GM21390 (cell line): ENCODE measurements around the gene NOG.

Source experiments
- ATAC-seq: cut with Tn5 transposase; IDR thresholded peaks from one replicate; pipeline ENCODE4 v1.9.1; 2021; ENCODE audit not compliant: unreplicated experiment

NOG gene

DNA sequence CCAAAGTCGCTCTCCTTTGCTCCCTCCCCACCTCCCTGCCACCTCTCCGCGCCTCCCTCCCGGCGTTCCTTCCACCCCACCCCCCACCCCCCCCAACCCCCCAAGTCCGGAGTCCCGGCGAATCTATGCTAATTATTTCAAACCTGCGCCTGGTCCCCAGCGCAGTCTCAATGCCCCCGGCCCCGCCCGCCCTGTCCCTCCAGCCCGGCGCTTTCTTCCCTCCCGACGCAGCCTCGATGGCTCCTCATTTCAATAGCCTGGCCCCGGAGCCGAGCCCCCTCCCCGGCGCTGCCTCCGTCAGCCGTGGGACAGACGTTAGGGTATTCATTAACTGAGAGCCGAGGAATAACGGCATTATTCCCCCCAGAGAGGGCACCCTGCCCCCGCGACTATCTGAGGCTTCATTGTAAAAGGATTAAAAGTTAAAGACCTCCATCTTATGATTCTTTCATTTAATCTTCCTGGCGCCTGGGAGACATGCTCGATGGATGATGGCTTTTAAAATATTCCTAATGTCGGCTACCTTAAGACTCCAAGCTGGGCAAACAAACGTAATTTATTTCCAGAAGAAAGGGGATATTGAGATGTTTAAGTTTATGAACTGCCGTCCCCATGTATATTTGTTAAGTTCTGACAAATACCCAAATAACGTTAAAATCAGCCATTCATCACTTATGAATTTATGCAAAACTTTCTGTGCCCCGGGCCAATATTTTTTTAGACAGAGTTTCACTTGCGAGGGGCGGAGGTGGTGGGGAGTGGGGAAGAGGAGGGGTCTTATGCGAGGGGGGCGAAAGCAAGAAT, 3.4 kb downstream of the NOG start:
- no peak for ATAC-seq

DNA sequence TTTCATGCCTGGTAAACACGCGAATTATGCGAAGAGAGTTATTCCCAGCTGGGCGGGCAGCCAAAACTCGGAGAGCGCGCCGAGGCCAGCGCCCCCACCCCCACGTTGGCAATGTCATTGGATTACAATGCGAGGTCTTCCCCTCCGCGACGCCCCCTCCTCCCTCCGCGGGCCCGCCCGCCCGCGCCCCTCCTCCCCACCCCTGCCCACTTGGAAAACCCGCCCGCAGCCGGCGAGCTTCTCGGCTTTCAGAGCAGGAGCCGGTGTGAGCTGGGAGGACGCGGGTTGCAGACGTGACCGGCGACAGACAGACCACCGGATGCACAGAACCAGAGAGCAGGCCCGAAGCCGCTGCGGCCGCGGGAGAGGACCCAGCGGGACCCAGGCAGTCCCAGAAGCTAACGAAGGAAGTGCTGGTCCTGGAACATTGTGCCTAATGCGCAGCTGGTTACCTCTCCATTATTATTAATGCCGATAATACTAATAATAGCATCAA, 4.0 kb downstream of the NOG start:
- no peak for ATAC-seq

DNA sequence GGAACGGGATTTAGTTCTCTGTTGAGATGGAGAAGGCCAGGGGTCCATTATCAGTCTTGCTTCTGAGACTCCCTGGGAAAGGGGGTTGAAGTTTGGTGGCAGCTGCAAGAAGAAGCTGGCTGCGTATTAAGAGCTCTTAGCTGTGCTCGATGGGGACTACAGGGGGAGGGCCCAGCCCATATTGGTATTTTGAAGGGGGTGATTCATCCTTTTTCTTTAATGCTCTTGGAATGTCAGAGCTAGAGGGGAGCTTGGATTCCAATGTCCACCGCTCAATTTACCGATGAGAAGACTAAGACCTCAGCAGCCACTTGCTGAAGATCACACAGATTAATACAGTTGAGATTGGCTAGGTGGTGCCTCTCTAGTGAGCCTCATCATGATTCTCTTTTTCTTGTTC, 5.0 kb downstream of the NOG start:
- ATAC-seq, result no peak

DNA sequence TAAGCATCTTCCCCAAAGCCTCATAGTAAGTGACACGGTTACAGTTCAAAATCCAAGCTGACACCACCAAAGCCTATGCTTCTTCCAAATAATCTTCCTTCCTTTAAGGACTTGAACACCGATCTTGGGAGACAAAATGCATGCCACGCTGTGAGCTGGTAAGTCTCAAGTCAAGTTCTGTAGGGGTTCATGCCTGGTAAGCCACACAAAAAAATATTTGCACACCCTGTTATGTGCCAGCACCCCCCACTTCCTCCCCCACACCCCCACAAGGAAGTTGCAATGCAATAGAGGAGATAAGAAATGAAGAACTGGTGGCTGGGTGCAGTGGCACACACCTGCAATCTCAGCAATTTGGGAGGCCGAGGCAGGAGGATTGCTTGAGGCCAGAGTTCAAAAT, 5.6 kb downstream of the NOG start:
- ATAC-seq, result no peak

DNA sequence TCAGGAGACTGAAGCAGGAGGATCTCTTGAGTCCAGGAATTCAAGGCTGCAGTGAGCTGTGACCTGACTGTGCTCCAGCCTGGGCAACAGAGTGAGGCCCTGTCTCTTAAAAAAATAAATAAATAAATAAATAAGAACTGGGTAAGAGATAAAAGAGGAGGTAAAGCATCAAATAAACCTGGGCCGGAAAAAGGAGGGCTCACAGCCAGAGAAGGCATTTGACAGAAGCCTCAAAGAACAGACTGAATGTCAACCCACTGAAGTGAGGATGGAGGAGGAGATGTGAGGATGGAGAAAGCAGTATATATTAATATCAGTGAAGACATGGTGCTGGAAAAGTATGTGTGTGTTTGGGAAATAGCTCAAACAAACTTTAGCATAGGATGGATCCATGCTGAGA, 6.1 kb downstream of the NOG start:
- no peak for ATAC-seq

DNA sequence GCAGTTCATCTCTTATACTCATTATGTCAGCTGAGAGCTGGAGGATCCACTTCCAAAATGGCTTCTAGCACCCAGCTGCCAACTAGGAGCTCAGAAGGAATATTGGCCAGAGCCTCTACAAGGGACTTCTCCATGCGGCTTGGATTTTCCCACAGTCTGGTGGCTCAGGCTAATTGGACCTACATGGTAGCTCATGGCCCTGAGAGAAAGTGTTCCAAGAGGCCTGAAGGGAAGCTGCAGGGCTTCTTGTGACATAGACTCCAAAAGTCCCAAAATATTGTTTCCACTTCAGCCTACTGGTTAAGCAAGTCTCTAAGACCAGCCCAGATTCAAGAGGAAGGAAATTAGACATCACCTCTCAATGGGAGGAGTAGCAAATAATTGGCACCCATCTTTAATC, 6.8 kb downstream of the NOG start:
- ATAC-seq, result no peak

DNA sequence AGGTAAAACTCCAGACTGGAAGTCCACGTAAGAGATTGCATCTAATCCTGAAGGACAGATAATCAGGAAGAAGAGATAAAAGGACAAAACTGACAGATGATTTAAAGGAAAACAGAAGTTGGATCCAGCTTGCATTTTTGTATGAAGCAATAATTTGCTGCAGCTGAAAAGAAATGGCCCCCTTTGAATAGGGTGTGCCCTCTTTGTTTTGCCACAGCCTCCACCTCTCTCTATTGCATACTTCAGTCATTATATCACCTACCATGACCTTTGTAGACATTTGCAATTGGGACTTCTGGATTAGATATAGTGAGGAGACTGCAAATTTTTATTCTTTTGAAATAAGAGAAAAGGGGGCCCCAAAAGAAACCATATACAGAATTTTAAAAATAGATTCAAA, 8.1 kb downstream of the NOG start:
- ATAC-seq, result no peak

DNA sequence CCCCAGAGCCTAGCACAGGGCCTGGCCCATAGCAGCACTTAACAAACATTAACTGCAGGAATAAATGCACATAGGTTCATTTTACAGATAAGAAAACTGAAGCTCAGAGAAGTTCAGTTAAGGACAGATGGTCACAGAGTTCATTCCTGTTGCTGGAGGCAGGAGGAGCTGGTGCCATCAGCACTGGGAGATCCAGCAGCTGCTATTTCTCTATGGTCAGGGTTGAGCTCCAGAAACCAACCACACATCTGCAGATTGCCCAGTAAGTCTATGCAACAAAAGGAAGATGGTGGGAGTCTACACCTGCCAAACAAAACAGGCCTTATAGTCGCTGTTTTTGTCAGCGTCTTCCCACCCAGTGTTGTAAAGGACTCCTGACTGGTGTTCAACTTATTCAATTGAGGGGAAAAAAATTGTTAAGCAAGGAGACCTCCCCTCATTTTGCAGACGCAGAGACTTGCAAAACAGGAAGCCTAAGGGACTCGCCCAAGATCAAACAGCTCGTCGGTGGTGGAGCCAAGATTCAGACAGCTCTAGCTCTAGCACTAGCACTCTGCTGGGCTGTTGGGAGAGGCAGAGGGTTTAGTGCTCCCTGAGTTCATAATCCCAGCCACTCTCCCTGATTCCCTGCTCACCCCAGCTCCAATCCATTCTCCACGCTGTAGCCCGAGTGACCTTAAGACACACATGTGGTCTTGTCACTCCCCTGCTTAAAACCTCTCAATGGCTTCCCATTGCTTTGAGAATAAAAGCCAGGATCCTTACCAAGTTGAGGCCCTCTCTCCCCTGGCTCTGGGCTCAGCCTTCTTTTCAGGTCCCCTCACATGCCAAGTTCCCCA, 9.0 kb downstream of the NOG start:
- ATAC-seq, result no peak

DNA sequence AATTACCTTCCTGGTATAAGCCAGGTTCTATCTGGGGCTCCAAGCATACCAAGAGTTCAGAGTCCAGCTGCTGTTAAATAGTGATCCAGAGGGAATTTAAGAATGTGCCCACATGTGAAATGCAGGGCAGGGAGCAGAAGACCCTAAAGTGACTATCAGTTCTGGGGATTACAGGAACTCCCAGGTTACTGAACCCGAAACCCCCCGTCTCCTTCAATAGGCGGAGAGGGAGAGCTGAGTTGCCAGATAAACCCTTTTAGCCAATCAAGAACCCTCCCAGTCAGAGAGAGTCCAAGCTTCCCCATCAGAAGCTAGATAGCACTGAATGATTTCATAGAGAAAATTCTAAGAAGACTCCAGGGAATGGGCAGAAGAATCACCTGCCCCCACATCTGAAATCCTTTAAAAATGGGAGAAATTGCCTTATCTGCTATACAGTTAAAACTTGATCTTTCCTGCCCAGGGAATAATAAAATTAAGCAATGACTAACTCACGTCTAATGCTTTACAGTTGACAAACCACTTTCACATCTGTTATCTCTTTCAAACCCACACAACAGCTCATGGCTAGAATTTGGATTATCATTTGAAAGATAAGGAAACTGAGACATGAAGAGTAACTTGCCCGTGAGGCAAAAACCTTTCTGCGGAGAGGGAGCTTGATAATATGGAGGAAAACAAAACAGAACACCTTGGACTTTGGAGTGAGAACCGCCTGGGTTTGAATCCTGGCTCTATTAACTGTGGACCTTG, 10.2 kb downstream of the NOG start:
- ATAC-seq, result no peak

DNA sequence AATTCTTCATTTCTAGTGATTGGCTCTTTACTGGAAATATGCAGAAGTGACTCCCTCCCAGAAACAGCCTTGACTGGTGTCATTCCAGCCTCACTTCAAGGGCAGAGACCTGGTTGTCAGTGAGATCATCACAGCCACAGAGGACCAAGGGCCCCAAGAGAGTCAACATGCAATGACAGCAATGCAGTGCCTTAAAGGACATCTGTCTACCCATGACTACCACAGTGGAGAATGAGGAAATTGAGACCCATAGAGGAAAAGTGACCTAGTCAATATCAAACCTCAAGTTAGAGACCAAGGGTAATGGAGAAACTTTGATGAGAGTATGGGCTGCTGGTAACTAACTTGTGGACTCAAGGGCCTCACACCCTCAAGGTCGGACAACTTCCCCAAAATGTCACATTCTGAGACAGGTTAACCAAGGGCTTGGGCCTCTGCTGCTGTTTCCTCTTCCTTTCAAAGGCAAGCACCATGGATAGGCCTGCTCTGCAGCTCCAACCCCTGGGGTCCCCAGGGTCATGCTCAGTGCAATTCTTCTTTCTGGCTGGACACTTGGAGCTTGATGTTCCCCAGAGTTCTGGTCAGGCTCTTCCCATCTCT, 11.3 kb downstream of the NOG start:
- no peak for ATAC-seq

DNA sequence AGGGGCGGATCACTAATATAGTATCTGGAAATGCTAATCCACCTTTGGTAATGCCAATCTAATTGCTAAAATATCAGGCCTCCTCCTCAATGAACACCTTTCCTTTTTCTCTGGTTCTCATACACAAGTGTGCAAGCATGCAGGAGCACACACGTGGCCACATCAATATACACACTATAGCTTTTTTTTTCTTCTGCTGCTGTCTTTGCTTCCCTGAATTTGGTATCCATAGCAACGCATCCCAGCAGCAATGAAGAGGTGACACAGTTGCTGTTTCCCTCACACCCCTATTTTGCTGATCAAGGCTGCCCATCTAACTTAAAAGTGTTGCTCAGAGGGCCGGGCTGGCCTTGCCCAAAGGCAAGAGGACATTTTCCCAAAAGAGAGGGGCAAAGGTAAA, 15.4 kb downstream of the NOG start:
- no peak for ATAC-seq

DNA sequence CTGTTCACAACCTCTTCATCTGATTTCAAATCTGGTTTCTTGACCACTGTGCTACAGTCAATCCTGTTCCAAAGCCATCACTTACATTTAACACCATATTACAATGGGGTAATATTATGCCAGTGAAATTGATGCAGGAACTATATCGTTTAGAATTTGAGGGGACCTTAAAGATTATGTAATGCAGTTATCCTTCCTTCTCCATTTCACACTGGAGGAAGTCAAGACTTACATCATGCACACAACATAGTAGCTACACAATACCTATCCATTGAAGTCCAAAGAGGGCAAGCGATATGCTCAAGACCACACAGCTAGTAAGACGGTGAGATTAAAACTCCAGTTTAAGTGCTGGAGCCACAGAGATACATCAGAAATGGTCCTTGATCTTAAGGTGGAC, 16.8 kb downstream of the NOG start:
- ATAC-seq, result no peak

DNA sequence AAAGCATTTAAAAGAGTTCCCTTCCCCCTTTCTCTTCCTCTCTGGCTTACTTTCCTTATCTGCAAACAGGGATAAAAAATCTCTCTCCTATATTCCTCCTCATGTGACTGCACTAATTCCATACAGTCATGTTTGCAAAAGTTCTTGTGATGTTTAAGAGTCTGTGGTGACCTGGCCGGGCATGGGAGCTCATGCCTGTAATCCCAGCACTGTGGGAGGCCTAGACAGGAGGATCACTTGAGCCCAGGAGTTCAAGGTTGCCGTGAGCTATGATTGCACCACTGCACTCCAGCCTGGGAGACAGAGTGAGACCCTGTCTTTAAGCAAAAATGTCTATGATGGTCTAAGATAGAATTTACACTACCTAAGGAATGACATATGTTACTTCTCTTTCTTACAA, 19.6 kb downstream of the NOG start:
- no peak for ATAC-seq

DNA sequence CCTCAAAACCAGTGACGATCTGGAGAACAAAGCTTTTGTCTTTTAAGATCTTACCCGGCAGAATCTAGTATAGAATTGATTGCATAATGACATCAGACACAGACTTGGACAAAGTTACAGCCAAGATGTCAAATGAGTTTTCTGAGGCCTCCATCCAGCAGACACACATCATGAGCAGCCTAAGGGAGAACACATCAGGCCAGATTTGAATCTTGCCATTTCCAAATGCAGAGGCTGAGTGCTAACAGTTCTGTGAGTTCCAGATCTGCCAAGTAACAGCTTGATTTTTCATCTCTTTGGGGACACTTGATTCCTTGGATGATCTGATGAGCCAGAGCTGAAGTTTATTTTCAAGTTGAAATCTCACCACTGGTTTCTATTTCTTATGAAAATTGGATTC, 21.0 kb downstream of the NOG start:
- ATAC-seq, result no peak

DNA sequence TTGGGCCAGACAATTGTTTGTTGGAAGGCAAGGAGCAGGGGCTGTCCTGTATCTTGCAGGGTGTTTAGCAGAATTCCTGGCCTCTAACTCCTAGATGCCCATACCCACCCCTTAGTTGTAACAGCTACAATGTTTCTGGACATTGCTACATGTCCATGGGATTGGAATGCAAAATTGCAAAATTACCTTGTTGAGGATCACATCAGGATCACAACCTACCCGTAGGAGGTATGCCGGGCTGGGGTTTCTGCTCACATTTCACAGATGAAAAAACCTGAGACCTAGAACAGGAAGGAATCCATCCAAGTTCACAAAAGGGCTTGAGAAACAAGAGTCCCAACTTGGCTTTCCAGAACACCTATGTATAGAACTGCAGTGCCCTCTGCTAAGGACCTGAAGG, 22.7 kb downstream of the NOG start:
- no peak for ATAC-seq

DNA sequence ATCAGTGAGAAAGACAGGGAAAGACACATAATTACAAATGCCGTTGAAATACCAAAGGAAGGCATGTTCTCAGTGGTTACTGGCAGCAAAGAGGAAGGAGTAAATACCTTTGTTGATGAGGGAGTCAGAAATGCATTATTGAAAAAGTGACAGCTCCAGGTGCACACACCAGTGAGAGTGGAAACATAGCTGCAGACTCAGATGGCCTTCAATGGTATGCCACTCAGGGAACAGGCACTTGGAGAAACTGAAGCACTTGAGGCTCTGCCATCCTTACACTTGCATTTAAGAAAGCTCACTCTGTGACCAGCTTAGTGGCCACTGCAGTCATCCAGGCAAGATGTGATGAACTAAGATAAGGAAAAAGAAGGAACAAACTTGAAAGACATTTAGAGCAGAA, 29.9 kb downstream of the NOG start:
- no peak for ATAC-seq

DNA sequence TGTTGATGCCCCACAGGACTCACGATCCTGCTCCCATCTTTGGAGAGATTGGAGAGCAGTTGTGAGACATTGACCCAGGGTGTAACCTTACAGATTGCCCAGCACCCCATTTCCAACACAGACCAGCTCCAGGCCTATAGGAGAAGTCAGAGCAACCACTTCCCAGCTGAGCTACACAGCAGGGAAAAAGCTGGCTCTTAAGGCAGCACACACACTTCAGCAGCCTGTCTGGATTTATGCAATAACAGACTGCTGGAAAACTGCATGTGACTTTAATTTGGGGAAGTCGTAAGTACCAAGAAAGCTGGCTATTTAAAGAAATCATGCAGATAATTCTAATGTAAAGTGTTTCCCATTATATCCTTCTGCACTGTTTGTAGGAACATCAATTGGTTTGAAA, 30.8 kb downstream of the NOG start:
- ATAC-seq, result no peak

DNA sequence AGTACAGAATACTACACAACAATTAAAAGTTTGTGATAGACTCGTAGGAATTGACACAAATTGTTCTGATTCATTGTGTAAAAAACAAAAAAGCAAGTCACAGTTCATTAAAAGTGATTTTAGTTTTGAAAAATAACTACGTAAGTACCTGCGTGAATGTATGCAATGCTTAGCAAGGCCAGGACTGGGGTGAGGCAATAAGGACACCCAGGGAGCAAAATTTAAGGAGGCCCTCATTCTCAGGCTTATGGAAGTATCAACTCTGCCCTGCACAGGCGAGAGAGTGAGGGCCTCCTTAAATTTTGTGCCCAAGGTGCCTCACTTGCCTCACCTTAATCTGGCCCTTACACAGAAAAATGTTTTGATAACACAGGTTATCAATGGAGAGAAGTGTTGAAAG, 31.4 kb downstream of the NOG start:
- ATAC-seq, result no peak

DNA sequence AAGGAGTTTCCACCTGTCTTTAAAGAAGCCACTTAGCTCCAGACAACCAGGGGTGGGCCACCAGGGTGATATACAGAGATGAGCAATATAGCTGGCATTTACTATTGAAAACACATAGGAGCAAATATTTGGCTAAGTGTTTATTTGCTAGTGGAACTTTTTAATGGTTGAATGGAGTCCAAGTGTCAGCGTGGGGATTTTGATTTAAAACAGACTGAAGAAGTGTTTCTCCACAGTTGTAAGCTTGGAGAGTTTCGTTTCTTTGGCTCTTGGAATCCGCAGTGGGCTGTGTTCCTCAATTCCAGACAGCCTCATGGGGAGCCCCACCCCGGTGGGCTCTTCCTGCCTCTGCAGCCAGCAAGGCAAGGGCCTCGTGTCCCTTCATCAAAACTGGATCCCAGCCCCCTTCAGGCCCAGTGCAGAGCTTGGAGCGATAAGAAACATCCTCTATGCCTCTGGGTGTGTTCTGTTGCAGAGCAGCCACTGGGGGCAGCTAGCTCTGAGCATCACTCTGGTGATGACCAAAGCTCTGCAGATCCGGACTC, 36.1 kb downstream of the NOG start:
- no peak for ATAC-seq

DNA sequence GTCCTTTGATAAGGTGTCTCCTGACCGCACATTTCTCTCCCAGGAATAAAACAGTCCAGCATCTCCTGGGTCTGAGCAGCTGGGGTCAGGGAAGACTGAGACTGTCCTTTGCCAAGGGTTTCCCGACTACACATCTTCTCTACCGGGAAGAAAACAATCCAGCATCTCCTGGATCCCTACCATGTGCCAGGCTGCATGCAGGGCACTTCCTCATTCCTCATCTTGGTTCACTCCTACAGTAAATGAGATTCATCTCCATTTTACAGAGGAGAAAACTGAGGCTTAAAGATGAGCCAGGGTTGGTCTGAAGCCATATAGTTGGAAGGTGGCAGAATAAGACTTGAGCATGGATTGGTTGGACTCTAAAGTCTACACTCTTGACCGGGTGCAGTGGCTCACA, 36.7 kb downstream of the NOG start:
- ATAC-seq, result no peak

DNA sequence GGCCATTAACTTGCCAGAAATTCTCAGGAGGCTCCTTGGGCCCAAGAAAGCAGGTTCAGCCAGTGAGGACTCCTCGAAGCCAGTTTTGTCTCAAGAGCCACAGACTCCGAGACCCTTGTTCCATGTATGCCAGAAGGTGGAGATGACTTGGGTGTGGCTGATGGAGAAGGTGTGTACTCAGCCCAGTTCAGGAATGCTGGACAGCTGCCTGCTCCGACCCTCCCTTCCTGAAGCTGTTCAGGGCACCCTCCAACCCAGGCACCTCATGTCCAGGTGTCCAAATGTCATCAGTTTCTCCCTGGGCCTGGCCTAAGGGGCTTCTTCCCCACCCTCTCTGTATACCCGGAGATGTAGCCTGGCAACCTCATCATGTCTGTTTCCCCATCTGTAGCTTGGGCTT, 40.2 kb downstream of the NOG start:
- ATAC-seq, result no peak
